Skeletal muscle tissue (tissue), 4 donors: Measurements from ENCODE around the gene MT1H. TPM values are rescaled to one million over a fixed set of nuclear protein-coding genes. Genes with fewer than 3 reads are reported as not detected.
"Not testable (repeated sequence)": the region's sequence is repeated elsewhere in the genome, so short reads cannot be mapped to it uniquely, and the experiment has no call there.

Source experiments
- H3K27ac ChIP-seq: one replicate; pipeline ENCODE4 v1.7.0; 2013; ENCODE audit warnings: mild to moderate bottlenecking, low read depth, low read length, inconsistent platforms
- H3K27me3 ChIP-seq, 3 donors: one replicate each; pipeline ENCODE4 v1.7.0; 2013; ENCODE audit warnings: low read length in 3 of 3; ENCODE audit not compliant: control insufficient read depth in 3 of 3, insufficient read depth in 3 of 3
- H3K36me3 ChIP-seq, 3 donors: one replicate each; pipeline ENCODE4 v1.7.0; 2013; ENCODE audit warnings: low read length in 3 of 3; ENCODE audit not compliant: control insufficient read depth in 3 of 3, insufficient read depth in 3 of 3
- H3K4me1 ChIP-seq, 3 donors: one replicate each; pipeline ENCODE4 v1.7.0; 2013; ENCODE audit warnings: low read length in 3 of 3, mild to moderate bottlenecking in 3 of 3; ENCODE audit not compliant: control insufficient read depth in 3 of 3, insufficient read depth in 3 of 3
- H3K4me3 ChIP-seq, 3 donors: one replicate each; pipeline ENCODE4 v1.7.0; 2013; ENCODE audit warnings: low read length in 3 of 3
- H3K9ac ChIP-seq, 3 donors: one replicate each; pipeline ENCODE4 v1.7.0; 2013; ENCODE audit warnings: low read length in 3 of 3, mild to moderate bottlenecking in 3 of 3, moderate library complexity in 2 of 3, low read depth in 1 of 3
- H3K9me3 ChIP-seq, 3 donors: one replicate each; pipeline ENCODE4 v1.7.0; 2013; ENCODE audit warnings: low read length in 3 of 3; ENCODE audit not compliant: control insufficient read depth in 3 of 3
- total RNA-seq: library from RNA; depleted of rRNA; stranded (reverse); fragments of >200 nt; gene quantifications from one replicate; pipeline ENCODE4 v1.2.3, GENCODE V29; 2014
- donor health status: Osteomylitis.

The MT1H gene
- total RNA-seq, 1 donor from 2014 or later, result not detected

- H3K4me3 ChIP-seq, result no peak overlapping the region
- no peak overlapping the region for H3K9ac ChIP-seq
- H3K36me3 ChIP-seq, result no peaks in the 10 kb centered on the region
- peaks cover 24 to 35% (median 35%) of the 10 kb centered on the region in 3 donors for H3K27me3 ChIP-seq
- peaks cover 0 to 11% (median 9%) of the 10 kb centered on the region in 3 donors for H3K4me1 ChIP-seq
- H3K9me3 ChIP-seq, result no peaks in the 10 kb centered on the region
- H3K27ac ChIP-seq, result no peak overlapping the region
Measured at GRCh38 chr16:56672761-56673536, 3.3 kb downstream of the MT1H start.

GRCh38 chr16:56673921-56674320, 4.3 kb downstream of the MT1H start:
- Histone ChIP-seq H3K9me3 (no peaks in the 10 kb centered on the region), H3K27me3 (peaks cover 21 to 27% (median 25%) of the 10 kb centered on the region in 3 donors), H3K4me1 (peaks cover 0 to 10% (median 7%) of the 10 kb centered on the region in 3 donors), H3K9ac (peak overlapping the region in 1 of 3 donors; percentile 6), H3K27ac (no peak overlapping the region), H3K36me3 (no peaks in the 10 kb centered on the region), H3K4me3 (no peak overlapping the region)

- Histone ChIP-seq H3K27me3 (peaks cover 14 to 21% (median 19%) of the 10 kb centered on the region in 3 donors), H3K4me1 (peaks cover 3 to 16% (median 14%) of the 10 kb centered on the region in 3 donors)
- not testable (repeated sequence) for H3K9me3 ChIP-seq, H3K9ac ChIP-seq, H3K4me3 ChIP-seq, H3K36me3 ChIP-seq, H3K27ac ChIP-seq
Measured at GRCh38 chr16:56674570-56674969, 5.0 kb downstream of the MT1H start.

GRCh38 chr16:56675685-56676210, 6.1 kb downstream of the MT1H start:
- Histone ChIP-seq H3K9ac (no peak overlapping the region), H3K27ac (no peak overlapping the region), H3K36me3 (no peaks in the 10 kb centered on the region), H3K9me3 (no peaks in the 10 kb centered on the region), H3K27me3 (peaks cover 7 to 9% (median 8%) of the 10 kb centered on the region in 3 donors), H3K4me1 (peaks cover 11 to 26% (median 25%) of the 10 kb centered on the region in 3 donors), H3K4me3 (no peak overlapping the region)

- H3K27ac ChIP-seq, result no peak overlapping the region
- peaks cover 7 to 9% (median 8%) of the 10 kb centered on the region in 3 donors for H3K27me3 ChIP-seq
- H3K4me1 ChIP-seq, result peaks cover 18 to 40% (median 39%) of the 10 kb centered on the region in 3 donors
- H3K36me3 ChIP-seq, result no peaks in the 10 kb centered on the region
- H3K9ac ChIP-seq, result no peak overlapping the region
- no peaks in the 10 kb centered on the region for H3K9me3 ChIP-seq
- no peak overlapping the region for H3K4me3 ChIP-seq
Measured at GRCh38 chr16:56677474-56677873, 7.9 kb downstream of the MT1H start.

- Histone ChIP-seq H3K27ac (peak overlapping the region; percentile 40), H3K27me3 (peaks cover 7 to 9% (median 8%) of the 10 kb centered on the region in 3 donors), H3K36me3 (peaks cover 0 to 9% (median 0%) of the 10 kb centered on the region in 3 donors), H3K4me1 (peaks cover 34 to 56% (median 52%) of the 10 kb centered on the region in 3 donors), H3K9ac (no peak overlapping the region), H3K4me3 (no peak overlapping the region), H3K9me3 (no peaks in the 10 kb centered on the region)
Measured at GRCh38 chr16:56679078-56679730, 9.6 kb downstream of the MT1H start.

GRCh38 chr16:56679818-56680217, 10.2 kb downstream of the MT1H start:
- Histone ChIP-seq H3K4me3 (no peak overlapping the region), H3K4me1 (peaks cover 40 to 61% (median 58%) of the 10 kb centered on the region in 3 donors), H3K36me3 (peaks cover 0 to 9% (median 0%) of the 10 kb centered on the region in 3 donors), H3K9me3 (no peaks in the 10 kb centered on the region), H3K9ac (peak overlapping the region in 1 of 3 donors; percentile 34), H3K27me3 (peaks cover 7 to 9% (median 8%) of the 10 kb centered on the region in 3 donors), H3K27ac (peak overlapping the region; percentile 40)

GRCh38 chr16:56681939-56682702, 12.5 kb downstream of the MT1H start, which contains the start of gene MT1X:
MT1X (plus strand) TSS chr16:56682470; CDS start chr16:56682541, 71 bp downstream.
- peaks cover 0 to 3% (median 2%) of the 10 kb centered on the region in 3 donors for H3K27me3 ChIP-seq

GRCh38 chr16:56682703-56683397, 13.2 kb downstream of the MT1H start:
- H3K4me1 ChIP-seq, result peaks cover 51 to 77% (median 70%) of the 10 kb centered on the region in 3 donors

More at GRCh38 chr16:56681939-56682702, 12.5 kb downstream of the MT1H start, which contains the start of gene MT1X:
- H3K9me3 ChIP-seq, result no peaks in the 10 kb centered on the region
- H3K27ac ChIP-seq, result peak within 1 kb of the TSS; percentile 87
- H3K4me1 ChIP-seq, result peaks cover 51 to 77% (median 70%) of the 10 kb centered on the region in 3 donors
- H3K4me3 ChIP-seq, result peak within 1 kb of the TSS; percentile 90 to 97 (median 95)
- H3K36me3 ChIP-seq, result peaks cover 0 to 9% (median 0%) of the 10 kb centered on the region in 3 donors
- peak within 1 kb of the TSS; percentile 95 to 99 (median 95) for H3K9ac ChIP-seq

More at GRCh38 chr16:56682703-56683397, 13.2 kb downstream of the MT1H start:
- Histone ChIP-seq H3K36me3 (peaks cover 0 to 9% (median 0%) of the 10 kb centered on the region in 3 donors), H3K27ac (peak overlapping the region; percentile 87), H3K4me3 (peak overlapping the region; percentile 90 to 97 (median 95)), H3K9me3 (no peaks in the 10 kb centered on the region), H3K27me3 (no peaks in the 10 kb centered on the region), H3K9ac (peak overlapping the region; percentile 95 to 99 (median 95))
